GM18508 (cell line): ENCODE data around the gene PLAC9.

Experiments used
- ATAC-seq: cut with Tn5 transposase; IDR thresholded peaks from one replicate; pipeline ENCODE4 v1.9.1; 2021; ENCODE audit warnings: moderate number of reproducible peaks; ENCODE audit not compliant: insufficient read depth, unreplicated experiment

Gene PLAC9

GRCh38 chr10:80159166-80159873 is 26.8 kb downstream of the PLAC9 start:
- ATAC-seq = no peak

- no peak for ATAC-seq
Measured at GRCh38 chr10:80160361-80161320, 28.1 kb downstream of the PLAC9 start.

GRCh38 chr10:80161321-80162083 is 29.0 kb downstream of the PLAC9 start:
- ATAC-seq = no peak

GRCh38 chr10:80163741-80164341 is 31.3 kb downstream of the PLAC9 start:
- no peak for ATAC-seq

- no peak for ATAC-seq
Measured at GRCh38 chr10:80164596-80164995, 32.1 kb downstream of the PLAC9 start.

- no peak for ATAC-seq
Measured at GRCh38 chr10:80165173-80165572, 32.6 kb downstream of the PLAC9 start.

- ATAC-seq = no peak
Measured at GRCh38 chr10:80166581-80167470, 34.3 kb downstream of the PLAC9 start.

GRCh38 chr10:80167471-80168161 is 35.1 kb downstream of the PLAC9 start:
- no peak for ATAC-seq

GRCh38 chr10:80168162-80168511 is 35.6 kb downstream of the PLAC9 start:
- ATAC-seq = no peak

GRCh38 chr10:80168679-80169380 is 36.3 kb downstream of the PLAC9 start:
- ATAC-seq = no peak

GRCh38 chr10:80170026-80170425 is 37.5 kb downstream of the PLAC9 start:
- no peak for ATAC-seq

- no peak for ATAC-seq
Measured at GRCh38 chr10:80170641-80171040, 38.1 kb downstream of the PLAC9 start.

GRCh38 chr10:80171248-80171660 is 38.7 kb downstream of the PLAC9 start:
- ATAC-seq = no peak

GRCh38 chr10:80172896-80173295 is 40.4 kb downstream of the PLAC9 start:
- no peak for ATAC-seq

GRCh38 chr10:80173466-80173865 is 40.9 kb downstream of the PLAC9 start:
- ATAC-seq = no peak

GRCh38 chr10:80174641-80175395 is 42.3 kb downstream of the PLAC9 start:
- no peak for ATAC-seq

GRCh38 chr10:80176526-80176925 is 44.0 kb downstream of the PLAC9 start:
- ATAC-seq = no peak
